Glomerular visceral epithelial cell (primary cell): Measurements from ENCODE around the gene LHX4.

Source experiments
- DNase-seq: peaks from one replicate; pipeline ENCODE4 v3.0.0-alpha.2; 2016; ENCODE audit errors: extremely low spot score

LHX4 gene

DNA sequence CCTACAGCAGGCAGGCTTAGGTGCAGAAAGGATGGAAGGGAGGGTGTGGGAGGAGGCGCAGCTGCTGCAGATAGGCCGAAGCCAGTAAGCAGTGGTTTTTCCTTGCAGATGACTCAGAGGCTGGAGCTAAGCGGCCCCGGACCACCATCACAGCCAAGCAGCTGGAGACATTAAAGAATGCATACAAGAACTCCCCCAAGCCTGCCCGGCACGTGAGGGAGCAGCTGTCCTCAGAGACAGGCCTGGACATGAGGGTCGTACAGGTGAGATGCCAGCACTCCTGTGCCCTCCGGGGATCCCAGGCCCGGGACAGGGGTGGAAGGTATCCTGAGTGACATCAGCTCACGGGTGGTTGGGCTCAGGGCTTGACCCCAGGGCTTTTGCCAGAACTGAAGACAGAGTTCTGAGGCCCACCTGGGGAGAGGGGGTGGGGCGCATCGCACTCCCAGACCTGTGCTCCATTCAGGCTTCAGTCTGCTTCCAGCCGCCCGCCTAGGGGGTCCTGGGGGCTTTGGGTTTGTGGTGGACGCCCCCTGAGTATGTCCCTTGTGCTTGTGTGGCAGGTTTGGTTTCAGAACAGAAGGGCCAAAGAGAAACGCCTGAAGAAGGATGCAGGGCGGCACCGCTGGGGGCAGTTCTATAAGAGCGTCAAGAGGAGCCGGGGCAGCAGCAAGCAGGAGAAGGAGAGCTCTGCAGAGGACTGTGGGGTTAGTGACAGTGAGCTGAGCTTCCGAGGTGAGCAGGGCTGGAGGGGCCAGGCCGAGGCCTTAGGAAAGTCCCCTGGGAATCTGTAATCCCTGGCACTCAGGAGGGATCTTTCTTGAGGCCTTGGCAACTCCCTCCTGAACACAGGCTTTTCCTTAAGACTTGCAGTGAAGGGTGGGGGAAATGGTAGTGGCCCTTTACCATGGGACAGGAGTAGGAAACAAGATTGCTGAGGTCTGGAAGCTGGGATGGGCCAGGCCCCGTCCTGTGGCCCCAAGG, 41.5 kb downstream of the LHX4 start:
- peak; percentile 75 for DNase-seq

DNA sequence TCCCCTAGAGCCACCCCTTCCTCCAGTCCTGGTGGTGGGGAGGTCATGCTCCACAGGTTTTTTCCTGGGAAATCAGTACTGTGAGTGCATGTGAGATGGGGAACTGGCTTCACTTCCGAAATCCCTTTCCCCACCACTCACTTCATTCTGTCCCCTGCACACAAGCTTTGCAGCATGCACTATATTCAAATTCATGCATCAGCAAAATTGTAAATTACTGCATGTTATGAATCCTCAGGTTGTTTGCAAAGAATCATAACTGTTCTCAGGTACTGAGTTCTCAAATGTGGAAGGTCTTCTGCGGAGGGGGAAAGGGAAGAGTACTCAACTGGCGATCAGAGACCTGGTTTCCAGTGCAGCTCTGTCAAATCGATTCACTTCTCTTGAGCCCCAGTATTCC, 42.3 kb downstream of the LHX4 start:
- DNase-seq: no peak

DNA sequence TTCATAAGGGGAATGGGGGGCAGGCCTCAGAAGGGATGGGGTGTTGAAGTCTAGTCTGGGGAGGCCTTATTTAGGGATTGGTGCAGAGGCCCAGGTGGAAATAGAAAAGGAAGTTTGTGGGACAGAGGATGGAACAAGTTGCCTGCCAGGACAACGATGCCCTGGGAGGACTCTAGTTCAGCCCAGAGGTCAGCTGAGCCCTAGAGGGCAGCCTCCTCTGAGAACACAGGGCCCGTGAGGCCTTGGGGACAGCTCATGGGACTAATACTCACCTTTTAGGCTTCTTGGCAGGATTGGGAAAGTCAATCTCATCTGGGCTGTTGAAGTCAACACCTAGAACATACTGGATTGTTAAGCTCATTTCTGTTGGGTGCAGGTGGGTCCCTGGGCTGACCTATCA, 43.0 kb downstream of the LHX4 start:
- DNase-seq: no peak

DNA sequence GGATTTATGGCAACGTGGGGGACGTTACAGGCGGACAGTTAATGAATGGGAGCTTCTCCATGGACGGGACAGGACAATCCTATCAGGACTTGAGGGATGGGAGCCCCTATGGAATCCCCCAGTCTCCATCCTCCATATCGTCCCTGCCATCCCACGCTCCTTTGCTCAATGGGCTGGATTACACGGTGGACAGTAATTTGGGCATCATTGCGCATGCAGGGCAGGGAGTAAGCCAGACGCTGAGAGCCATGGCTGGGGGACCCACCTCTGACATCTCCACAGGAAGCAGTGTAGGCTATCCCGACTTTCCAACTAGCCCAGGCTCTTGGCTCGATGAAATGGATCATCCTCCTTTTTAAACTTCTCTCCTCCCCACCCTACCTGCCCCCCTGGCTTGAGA, 44.2 kb downstream of the LHX4 start:
- DNase-seq: no peak

DNA sequence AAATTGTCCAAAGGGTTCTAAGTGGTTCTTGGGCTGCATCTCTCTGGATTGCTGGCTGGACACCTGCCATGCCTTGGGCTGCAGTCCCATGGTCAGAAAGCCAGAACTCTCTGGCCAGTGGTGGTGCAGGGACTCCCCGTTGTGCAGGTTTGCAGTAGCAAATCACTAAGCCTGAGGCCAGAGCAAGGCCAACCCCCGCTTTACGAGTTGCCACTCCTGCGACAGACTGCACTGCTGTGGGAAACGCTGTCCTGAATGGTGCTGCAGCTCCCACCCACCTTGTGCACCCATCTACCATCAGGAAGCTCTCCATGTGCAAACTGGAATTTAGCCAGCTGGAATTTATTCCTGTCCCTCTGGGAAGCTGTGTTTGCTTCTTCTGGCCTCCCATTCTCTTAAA, 45.7 kb downstream of the LHX4 start:
- DNase-seq: no peak

DNA sequence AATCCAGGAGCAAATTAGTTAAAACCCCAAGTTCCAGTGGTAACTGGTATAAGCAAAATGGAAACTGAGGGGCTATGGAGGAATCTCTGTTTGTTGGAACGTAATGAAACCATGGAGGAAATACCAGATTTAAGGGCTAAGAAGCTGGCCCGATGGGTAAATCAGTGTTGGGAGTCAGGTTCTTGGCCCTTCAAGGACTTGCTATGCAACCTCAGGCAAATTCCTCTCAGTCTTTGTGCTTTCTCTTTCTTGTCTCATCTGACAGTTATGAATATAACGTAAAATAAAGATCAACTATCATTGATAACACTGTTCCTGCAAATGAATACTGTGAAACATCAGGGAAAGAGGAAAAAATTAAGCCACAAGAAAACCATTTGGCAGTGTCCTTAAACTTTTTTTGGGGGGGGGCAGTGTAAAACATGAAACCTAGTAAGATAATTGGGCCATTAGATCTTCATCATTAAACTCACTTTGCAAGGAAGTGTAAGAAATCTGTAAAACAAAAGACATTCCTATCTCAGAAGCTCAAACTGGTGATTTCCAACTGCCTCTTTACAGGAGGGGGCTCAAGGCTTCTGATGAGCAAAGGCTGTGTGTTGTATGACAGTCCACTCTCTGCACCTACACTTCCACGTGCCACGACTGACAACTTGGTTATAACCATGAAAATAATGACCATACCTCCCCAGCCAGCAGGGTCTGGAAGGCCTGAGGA, 47.6 kb downstream of the LHX4 start:
- no peak for DNase-seq

DNA sequence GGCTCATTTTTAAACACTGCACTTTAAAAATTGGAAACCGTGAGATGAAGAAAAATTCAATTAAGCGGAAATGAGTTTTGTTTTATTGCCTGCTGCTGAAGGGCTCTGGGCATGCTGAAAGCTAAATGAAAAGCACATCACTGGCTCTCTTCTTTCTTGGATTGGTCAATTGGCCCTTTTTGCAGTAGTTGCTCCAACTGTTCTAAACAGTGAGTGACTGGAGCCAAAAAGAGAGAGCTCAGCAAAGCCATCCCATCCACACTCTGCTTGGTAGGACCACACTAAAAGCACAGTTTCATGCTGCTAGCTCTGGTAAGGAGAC, 48.1 kb downstream of the LHX4 start:
- DNase-seq: no peak

DNA sequence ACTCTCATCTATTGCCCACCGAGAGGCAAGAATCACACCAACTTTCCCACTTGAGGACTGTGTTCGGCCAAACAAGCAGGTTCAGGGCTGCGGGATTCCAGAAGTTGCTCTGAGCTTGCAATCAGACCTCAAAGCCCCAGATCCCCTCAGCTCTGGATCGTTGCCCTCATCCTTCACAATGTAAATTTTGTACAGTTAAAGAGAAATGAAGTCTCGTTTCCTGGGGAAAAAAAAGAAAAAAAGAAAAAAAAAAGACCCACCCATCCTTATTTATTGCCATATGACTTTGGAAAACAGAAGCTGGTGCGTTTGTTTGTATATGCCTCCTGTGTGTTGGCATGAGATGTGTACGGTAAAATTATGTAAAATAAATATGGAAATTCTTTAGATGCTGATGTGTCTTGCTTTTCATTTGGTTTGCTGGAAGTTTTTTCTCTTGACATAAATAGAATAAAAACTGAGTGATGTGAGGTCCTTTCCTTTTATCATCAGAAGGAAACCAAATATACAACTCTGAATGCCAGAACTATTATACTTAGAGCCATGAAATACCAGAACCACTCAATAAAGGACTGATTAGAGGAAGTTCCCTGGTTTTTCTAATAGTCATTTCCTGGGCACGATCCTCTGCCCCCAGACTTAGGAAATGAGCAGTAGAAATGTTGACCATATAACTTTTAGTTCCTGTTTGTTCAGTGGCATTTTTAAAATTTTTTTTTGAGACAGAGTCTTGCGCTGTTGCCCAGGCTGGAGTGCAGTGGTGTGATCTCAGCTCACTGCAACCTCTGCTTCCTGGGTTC, 48.7 kb downstream of the LHX4 start:
- DNase-seq: no peak

DNA sequence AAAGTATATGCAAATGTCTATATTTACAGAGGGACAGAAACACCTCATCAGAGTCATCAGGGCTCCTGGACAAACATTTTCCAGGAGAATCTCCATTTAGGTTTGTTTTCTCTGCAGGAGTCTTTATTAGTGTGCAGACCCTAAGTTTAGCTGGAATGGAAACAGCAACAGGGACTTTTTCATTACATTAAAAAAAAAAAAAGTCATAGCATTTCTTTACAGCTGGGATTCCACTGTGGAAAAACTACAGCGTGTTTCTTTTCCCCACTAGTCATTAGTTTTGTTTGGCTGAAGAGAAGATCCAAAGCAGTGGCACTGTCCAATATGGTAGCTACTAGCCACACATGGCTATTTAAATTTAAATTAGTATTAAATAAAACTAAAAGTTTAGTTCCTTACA, 49.6 kb downstream of the LHX4 start:
- DNase-seq: no peak

DNA sequence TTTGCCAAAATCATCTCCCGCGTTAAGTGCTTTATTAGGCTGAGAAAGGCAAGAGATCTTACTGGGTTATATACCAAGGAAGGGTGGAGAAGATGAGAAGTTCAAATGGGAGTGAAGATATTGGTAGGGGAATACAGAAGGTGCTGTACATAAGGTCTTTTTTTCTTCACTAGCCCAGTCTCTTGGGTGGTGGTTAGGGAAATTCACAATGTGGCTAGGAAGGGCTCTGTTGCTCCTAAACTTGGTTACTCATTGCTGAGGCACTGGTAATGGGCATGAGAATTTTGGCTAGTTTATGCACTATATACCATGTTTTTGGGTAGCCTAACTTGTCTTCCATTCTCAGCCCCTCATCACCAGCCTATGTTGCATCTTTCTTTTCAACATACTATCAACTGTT, 50.6 kb downstream of the LHX4 start:
- DNase-seq: no peak

DNA sequence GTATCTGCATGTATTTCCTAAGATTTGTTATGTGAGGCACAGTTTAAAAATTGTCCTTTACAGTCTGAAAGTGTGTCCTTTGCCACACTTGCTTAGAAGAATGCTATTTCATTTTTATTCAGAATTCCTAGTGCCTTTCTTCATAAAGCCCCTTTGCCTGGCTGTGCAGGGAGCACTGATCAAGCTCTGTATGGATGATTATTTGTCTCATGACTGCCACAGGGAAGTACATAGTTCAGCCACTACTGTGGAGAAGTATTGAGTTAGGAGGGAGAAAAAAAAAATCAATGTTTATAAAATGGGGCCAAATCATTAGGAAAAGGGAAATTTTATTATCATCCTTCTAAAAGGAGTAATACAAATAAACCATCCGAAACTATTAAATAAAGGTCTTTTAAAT, 51.4 kb downstream of the LHX4 start:
- DNase-seq: no peak

DNA sequence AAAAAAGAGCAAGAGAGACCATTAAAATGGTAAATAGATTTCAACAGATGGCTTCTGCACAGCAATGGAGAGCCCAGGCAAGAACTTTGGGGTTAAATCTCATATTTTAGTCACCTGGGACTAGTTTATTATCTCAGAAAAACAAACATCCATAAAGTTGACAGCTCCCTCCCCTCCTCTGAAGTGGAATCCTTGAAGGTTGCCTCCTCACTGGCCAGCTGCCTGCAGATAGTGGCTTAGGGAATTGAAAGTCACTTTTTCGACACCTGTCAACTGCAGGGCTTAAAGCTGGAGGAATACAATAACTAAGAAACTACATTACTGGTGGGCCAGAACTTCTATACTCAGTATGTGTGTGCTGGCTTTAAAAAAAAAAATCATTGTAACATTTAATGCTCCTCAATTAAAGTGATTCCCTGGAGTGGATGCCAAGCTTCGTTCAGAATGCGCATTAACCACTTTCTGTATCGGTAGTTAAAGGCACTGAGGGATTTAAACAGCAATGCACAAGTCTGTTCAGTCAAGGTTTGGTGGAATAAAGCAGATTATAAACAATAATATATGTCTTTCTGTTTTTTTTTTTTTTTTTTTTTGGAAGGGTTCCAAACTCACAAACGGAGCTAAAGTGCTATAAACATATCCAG, 52.5 kb downstream of the LHX4 start:
- DNase-seq: no peak

DNA sequence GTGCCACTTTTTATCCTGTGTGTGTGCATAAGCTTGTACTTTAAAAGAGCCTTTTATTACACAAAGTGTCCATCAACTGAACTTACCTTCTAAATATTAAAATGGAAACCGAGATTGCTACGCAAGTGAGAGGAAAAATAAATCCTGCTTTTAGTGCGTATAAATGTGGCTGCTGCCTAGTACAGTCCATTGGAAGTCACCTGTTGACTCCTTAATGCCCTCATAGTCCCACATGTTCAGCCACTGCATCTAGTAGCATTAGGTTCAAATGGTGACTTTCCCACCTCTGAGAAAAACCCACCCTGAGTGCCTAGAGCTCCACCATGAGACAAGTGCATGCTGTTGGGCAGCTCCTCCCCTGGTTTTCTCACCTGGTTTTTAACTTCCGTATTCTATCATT, 53.0 kb downstream of the LHX4 start:
- no peak for DNase-seq

DNA sequence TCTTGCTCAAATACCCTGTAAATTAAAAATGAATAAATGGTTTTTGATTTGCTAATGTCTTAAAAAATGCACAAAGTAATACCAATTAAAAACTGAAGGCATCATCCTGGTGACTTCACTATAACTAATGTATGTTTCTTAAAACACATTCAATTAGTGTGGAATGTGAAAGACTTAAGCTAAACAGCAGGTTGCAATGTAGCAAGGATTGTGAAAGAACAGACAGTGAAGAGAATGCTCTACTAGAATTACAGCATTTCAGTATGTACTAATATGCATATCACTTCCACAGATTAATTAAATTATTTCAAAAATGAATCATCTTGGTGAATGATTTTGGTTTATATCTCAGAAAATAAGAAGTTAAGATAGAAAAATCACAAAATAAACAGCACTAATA, 56.4 kb downstream of the LHX4 start:
- no peak for DNase-seq

DNA sequence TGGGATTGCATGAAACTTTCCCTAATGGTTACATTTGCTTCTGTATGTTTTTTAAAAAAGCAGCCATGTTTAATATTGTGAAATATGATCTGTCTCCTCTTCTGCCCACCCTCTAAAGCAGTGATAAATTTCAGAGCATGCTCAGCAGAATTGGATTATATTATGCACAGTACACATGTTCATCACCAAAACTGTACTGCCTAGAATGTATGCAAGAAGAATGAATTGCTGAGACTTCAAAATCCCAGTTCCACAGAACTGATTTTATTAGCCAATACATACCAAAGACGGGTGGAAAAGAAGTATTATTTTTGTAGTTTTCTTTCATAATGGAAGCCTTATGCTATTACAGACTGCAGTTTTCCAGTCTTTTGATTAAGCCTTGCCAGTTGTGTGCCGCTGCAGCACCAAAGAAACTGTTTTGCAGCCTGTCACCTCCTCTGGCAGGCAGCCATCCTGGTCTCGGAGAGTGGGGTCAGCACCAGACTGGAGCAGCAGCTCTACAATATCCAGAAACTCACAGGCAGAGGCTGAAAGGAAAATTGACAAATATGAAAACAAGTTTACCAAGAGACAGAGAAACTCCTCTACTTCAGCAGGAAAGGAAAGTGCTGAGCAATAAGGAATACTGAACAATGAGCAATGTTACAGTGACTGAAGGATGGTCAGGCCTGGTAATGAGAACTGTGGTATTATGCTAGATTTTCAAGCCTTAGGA, 58.1 kb downstream of the LHX4 start:
- no peak for DNase-seq

DNA sequence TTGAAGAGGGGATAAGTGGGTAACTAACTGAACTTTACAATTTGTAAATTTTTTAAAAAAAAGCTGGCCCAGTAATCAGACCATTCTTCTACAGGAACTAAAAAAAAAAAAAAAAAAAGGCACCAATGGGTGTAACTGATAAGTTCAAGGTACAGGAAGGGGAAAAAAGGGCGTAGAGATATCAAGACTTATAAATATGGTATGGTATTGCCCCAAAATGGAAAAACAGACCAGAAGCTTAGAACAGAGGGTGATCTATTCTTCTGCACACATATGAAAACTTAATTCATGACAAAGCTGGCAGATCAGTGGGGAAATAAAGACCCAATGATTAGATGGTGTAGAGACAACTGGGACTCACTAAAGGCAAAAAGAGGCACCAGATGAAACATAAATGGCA, 58.9 kb downstream of the LHX4 start:
- DNase-seq: no peak

DNA sequence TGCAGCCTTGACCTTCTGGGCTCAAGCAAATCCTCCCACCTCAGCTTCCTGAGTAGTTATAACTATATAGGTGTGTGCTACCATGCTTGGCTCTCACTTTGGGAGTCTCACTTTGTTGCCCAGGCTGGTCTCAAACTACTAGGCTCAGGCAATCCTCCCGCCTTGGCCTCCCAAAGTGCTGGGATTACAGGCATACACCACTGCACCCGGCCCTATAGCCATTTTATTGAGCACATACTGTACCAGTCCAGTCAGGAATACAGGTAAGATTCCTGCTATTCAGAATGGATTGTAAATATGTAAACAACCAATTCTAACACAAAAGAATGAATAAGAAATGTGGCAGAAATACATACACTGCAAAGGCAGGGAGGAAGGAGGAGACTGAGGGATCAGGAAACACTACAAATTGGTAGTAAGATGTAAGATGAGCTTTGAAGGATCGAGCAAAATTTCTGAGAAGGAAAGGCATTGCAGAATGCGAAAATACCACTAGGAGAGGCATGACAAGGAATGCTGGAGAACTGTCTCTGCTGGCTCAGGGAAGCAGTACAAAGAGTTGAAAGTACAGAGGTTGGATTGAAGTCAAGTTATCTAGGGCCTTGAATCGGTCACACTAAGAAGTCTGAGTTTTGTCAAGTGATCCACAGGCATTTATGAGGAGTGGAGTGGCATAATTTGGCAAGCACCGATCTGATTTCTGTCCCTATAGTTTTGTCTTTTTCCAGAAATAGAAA, 60.4 kb downstream of the LHX4 start:
- DNase-seq: no peak

DNA sequence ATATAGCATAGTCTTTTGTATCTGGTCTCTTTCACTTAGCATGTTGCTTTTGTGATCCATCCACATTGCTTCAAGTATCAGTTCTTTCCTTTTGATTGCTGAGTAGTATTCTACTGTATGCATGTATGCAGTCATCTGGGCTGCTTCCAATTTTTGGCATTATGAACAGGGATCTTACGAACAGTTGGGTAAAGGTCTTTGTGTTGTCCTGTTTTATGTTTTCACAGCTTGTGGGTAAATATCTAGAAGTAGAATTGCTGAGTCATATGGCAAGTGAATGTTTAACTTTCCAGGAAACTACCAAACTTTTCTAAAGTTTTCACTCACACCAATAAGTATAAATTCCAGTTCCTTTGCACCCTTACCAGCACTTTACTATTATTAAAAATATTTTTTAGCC, 60.9 kb downstream of the LHX4 start:
- DNase-seq: no peak

DNA sequence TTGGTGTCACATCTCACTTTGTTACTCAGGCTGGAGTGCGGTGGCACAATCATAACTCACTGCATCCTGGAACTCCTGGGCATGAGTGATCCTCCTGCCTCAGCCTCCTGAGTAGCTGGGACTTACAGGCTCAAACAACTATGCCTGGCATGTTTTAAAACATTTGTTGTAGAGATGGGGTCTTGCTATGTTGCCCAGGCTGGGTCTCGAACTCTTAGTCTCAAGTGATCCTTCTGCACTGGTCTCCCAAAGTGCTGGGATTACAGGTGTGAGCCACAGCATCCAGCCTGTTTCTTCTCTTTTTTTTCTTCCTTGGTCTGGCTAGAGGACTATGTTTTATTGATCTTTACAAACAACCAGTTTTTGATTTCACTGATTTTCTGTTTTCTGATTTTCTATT, 64.6 kb downstream of the LHX4 start:
- no peak for DNase-seq

DNA sequence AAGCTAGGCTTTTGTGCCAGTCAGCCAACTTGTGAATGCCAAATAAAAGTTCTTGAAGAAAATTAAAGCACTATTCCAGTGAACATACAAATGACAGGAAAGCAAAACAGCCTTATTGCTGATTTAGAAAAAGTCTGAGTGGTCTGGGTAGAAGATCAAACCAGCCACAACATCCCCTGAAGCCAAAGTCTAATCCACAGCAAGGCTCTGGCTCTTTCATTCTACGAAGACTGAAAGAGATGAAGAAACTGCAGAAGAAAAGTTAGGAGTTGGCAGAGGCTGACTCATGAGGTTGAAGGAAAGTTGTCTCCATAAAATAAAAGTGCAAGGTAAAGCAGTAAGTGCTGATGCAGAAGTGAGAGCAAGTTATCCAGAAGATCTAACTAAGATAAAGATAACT, 65.9 kb downstream of the LHX4 start:
- DNase-seq: no peak
